Measurements from ENCODE around the gene STK32B.
"Not testable (repeated sequence)": the region's sequence is repeated elsewhere in the genome, so short reads cannot be mapped to it uniquely, and the experiment has no call there.

- not testable (repeated sequence) for TF ChIP-seq EP300, POLR2A, CTCF, POLR2AphosphoS5 (IDR thresholded peaks at IDR 0.05)
These were observed 392.9 kb downstream of the STK32B start for GRCh38 chr4:5443976-5444802.

Data from upper lobe of left lung (tissue), 4 donors.